Esophagus muscularis mucosa (tissue), 4 donors: ENCODE results near the gene LRRFIP2. TPM values are rescaled to one million over a fixed set of nuclear protein-coding genes. Genes with fewer than 3 reads are reported as not detected.
"Not testable (repeated sequence)": the region's sequence is repeated elsewhere in the genome, so short reads cannot be mapped to it uniquely, and the experiment has no call there.

Source experiments
- DNase-seq: peaks from one replicate; pipeline ENCODE4 v3.0.0-alpha.2; 2017; ENCODE audit errors: extremely low spot score
- H3K27ac ChIP-seq, 4 donors: fragments of 200-600 bp; sonication (generic); replicated peaks in 1 of 4; 1 replicate in 3 of 4; 2 replicates in 1 of 4; pipeline ENCODE4 v1.5.1; 2016 to 2019; ENCODE audit warnings: mild to moderate bottlenecking in 1 of 4
- H3K27me3 ChIP-seq, 4 donors: fragments of 200-600 bp; sonication (generic); one replicate each; pipeline versions ENCODE4 v1.5.1 to v1.6.0; 2016 to 2019
- H3K36me3 ChIP-seq, 4 donors: fragments of 200-600 bp; sonication (generic); one replicate each; pipeline ENCODE4 v1.5.1; 2016 to 2019
- H3K4me1 ChIP-seq, 4 donors: fragments of 200-600 bp; sonication (generic); one replicate each; pipeline ENCODE4 v1.5.1; 2016 to 2019
- H3K4me3 ChIP-seq, 4 donors: fragments of 200-600 bp; sonication (generic); 1 replicate in 2 of 4; 2 replicates in 2 of 4; pipeline ENCODE4 v1.5.1; 2016 to 2019; ENCODE audit warnings: mild to moderate bottlenecking in 4 of 4, moderate library complexity in 1 of 4
- H3K9me3 ChIP-seq, 4 donors: fragments of 200-600 bp; sonication (generic); 1 replicate in 3 of 4; 2 replicates in 1 of 4; pipeline ENCODE4 v1.5.1; 2016 to 2019
- EP300 ChIP-seq: sonication (generic); formaldehyde crosslinking; IDR thresholded peaks from one replicate; pipeline ENCODE4 v1.6.1; 2017; ENCODE audit warnings: antibody characterized with exemption
- POLR2A ChIP-seq: fragments of 450-650 bp; IDR thresholded peaks from one replicate; pipeline ENCODE4 v1.6.1; 2017; ENCODE audit warnings: antibody characterized with exemption, moderate library complexity, mild to moderate bottlenecking, low read depth
- POLR2AphosphoS5 ChIP-seq, 2 donors: sonication (generic); formaldehyde crosslinking; IDR thresholded peaks; one replicate each; pipeline ENCODE4 v1.6.1; 2017; ENCODE audit warnings: antibody characterized with exemption in 2 of 2
- WGBS: methylation state at CpG from one replicate; pipeline ENCODE4 v1.1.5; 2018; 5-methylcytosine and 5-hydroxymethylcytosine counted together
- intact Hi-C: fragments of 100-400 bp; cut with DNase I; formaldehyde crosslinking; loops from one replicate; pipeline ENCODE4 v1.15.1; 2023
- total RNA-seq, 4 donors: library from RNA; depleted of rRNA; stranded (reverse); fragments of >200 nt; gene quantifications; one replicate each; pipeline versions ENCODE4 v1.1.0 to v1.2.1, GENCODE V29; 2016
- TF ChIP-seq, protein P1 (sequence below), 3 experiments: fragments of 200-600 bp in 2 of 3; fragments of 450-650 bp in 1 of 3; sonication (generic) in 2 of 3; IDR thresholded peaks; one replicate each; pipeline ENCODE4 v1.5.1; 2017 to 2019; ENCODE audit warnings: antibody characterized with exemption in 3 of 3, mild to moderate bottlenecking in 2 of 3, moderate library complexity in 1 of 3

LRRFIP2 gene
- total RNA-seq, 4 donors from 2014 or later, result 76.9 to 104 (median 93.4) TPM

GRCh38 chr3:37056826-37057225 lies 117.6 kb downstream of the LRRFIP2 start:
- TF ChIP-seq, protein P1, sequence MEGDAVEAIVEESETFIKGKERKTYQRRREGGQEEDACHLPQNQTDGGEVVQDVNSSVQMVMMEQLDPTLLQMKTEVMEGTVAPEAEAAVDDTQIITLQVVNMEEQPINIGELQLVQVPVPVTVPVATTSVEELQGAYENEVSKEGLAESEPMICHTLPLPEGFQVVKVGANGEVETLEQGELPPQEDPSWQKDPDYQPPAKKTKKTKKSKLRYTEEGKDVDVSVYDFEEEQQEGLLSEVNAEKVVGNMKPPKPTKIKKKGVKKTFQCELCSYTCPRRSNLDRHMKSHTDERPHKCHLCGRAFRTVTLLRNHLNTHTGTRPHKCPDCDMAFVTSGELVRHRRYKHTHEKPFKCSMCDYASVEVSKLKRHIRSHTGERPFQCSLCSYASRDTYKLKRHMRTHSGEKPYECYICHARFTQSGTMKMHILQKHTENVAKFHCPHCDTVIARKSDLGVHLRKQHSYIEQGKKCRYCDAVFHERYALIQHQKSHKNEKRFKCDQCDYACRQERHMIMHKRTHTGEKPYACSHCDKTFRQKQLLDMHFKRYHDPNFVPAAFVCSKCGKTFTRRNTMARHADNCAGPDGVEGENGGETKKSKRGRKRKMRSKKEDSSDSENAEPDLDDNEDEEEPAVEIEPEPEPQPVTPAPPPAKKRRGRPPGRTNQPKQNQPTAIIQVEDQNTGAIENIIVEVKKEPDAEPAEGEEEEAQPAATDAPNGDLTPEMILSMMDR (IDR thresholded peaks at IDR 0.05), result no peak
- no peak for TF ChIP-seq POLR2A
- Histone ChIP-seq H3K9me3 (no peaks in the 10 kb centered on the region), H3K4me1 (peaks cover 36 to 43% (median 39%) of the 10 kb centered on the region in 4 donors), H3K27me3 (no peaks in the 10 kb centered on the region), H3K4me3 (no peak overlapping the region), H3K27ac (peak overlapping the region in 1 of 4 donors; percentile 18), H3K36me3 (peaks cover 16 to 77% (median 44%) of the 10 kb centered on the region in 4 donors)
- DNase-seq, result no peak
- intact Hi-C loops, result no loop called here

DNA sequence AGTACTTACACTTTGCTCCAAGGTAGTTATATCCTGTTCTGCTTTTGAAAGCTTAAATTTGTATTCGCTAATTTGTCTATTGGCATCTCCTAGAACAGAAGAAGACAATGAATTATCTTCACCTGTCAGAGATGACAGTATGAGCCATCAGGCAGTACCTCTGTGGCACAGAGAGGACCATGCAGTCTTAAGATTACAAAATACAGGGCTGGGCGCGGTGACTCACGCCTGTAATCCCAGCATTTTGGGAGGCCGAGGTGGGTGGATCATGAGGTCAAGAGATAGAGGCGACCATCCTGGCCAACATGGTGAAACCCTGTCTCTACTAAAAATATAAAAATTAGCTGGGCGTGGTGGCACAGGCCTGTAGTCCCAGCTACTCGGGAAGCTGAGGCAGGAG lies 119.3 kb downstream of the LRRFIP2 start:
- peaks cover 39 to 48% (median 42%) of the 10 kb centered on the region in 4 donors for H3K4me1 ChIP-seq

GRCh38 chr3:37054370-37054769 lies 120.0 kb downstream of the LRRFIP2 start:
- intact Hi-C loops, result no loop called here
- Histone ChIP-seq H3K27ac (peak overlapping the region; percentile 56 to 70 (median 63)), H3K9me3 (no peaks in the 10 kb centered on the region), H3K4me1 (peaks cover 41 to 55% (median 45%) of the 10 kb centered on the region in 4 donors), H3K27me3 (no peaks in the 10 kb centered on the region), H3K4me3 (no peak overlapping the region), H3K36me3 (peaks cover 16 to 80% (median 49%) of the 10 kb centered on the region in 4 donors)
- DNase-seq, result no peak
- TF ChIP-seq, protein P1 (IDR thresholded peaks at IDR 0.05), result no peak
- TF ChIP-seq POLR2A (no peak), EP300 (no peak), POLR2AphosphoS5 (IDR thresholded peaks at IDR 0.05) (peak; percentile 14 to 68)
- 24% methylated on average over 3 of the region's 3 CpGs for WGBS

More for the DNA sequence above, 119.3 kb downstream of the LRRFIP2 start:
- DNase-seq, intact Hi-C loops, H3K9me3 ChIP-seq, H3K27me3 ChIP-seq, H3K4me3 ChIP-seq: not testable (repeated sequence)
- Histone ChIP-seq H3K27ac (peak overlapping the region; percentile 56 to 70 (median 63)), H3K36me3 (peaks cover 16 to 77% (median 44%) of the 10 kb centered on the region in 4 donors)
- WGBS, result 92% methylated on average over 8 of the region's 8 CpGs

- H3K27ac ChIP-seq, result peak overlapping the region; percentile 56 to 70 (median 63)
- no peak for DNase-seq
- WGBS, result 88% methylated on average over 2 of the region's 2 CpGs
- H3K36me3 ChIP-seq, result peaks cover 16 to 81% (median 52%) of the 10 kb centered on the region in 4 donors
- H3K4me3 ChIP-seq, result no peak overlapping the region
- intact Hi-C loops, result no loop called here
- peaks cover 41 to 55% (median 45%) of the 10 kb centered on the region in 4 donors for H3K4me1 ChIP-seq
- no peaks in the 10 kb centered on the region for H3K27me3 ChIP-seq
- TF ChIP-seq POLR2AphosphoS5 (IDR thresholded peaks at IDR 0.05), result no peak
- TF ChIP-seq, protein P1 (IDR thresholded peaks at IDR 0.05), result no peak
- no peak for TF ChIP-seq EP300
- TF ChIP-seq POLR2A, result no peak
- H3K9me3 ChIP-seq, result no peaks in the 10 kb centered on the region
Measured at GRCh38 chr3:37053753-37054152, 120.6 kb downstream of the LRRFIP2 start.

DNA sequence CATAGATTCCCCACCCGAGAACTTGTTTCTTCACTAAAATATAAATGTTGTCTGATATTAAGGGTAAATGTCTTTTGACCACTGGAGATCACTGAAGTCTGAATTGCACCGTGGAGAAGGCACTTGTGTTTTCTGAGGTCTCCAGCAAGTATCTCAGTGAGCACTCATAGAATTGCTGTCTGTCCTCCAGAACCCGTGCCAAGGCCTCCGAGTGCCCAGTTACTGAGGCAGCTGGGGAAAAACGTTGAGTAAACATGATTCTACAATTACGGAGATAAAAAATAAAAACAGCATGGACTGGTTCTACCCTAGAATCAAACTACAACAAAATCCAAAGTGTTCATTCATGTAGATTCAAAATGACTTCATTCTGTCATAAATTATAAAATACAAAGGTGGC lies 121.0 kb downstream of the LRRFIP2 start:
- Histone ChIP-seq H3K4me3 (no peak overlapping the region), H3K36me3 (peaks cover 13 to 81% (median 52%) of the 10 kb centered on the region in 4 donors), H3K9me3 (no peaks in the 10 kb centered on the region), H3K4me1 (peaks cover 41 to 55% (median 45%) of the 10 kb centered on the region in 4 donors), H3K27ac (peak overlapping the region; percentile 56 to 70 (median 63)), H3K27me3 (no peaks in the 10 kb centered on the region)
- no peak for DNase-seq
- WGBS, result 78% methylated on average over 6 of the region's 6 CpGs
- intact Hi-C loops, result no loop called here
- TF ChIP-seq, protein P1 (IDR thresholded peaks at IDR 0.05), result no peak
- no peak for TF ChIP-seq POLR2A
- TF ChIP-seq EP300, result no peak
- TF ChIP-seq POLR2AphosphoS5 (IDR thresholded peaks at IDR 0.05), result no peak
